Peyer's patch (tissue), 4 donors: ENCODE results near the gene SNRK. TPM values are rescaled to one million over a fixed set of nuclear protein-coding genes. Genes with fewer than 3 reads are reported as not detected.

Experiments used
- DNase-seq, 3 donors: peaks; one replicate each; pipeline ENCODE4 v3.0.0-alpha.2; 2017 to 2019
- H3K27ac ChIP-seq, 4 donors: fragments of 200-600 bp; sonication (generic); one replicate each; pipeline ENCODE4 v1.5.1; 2016 to 2019
- H3K27me3 ChIP-seq, 2 donors: fragments of 200-600 bp; sonication (generic); one replicate each; pipeline ENCODE4 v1.5.1; 2019
- H3K36me3 ChIP-seq, 3 donors: fragments of 200-600 bp; sonication (generic); one replicate each; pipeline ENCODE4 v1.5.1; 2016 to 2019
- H3K4me1 ChIP-seq, 4 donors: fragments of 200-600 bp; sonication (generic); one replicate each; pipeline ENCODE4 v1.5.1; 2016 to 2019
- H3K4me3 ChIP-seq, 4 donors: fragments of 200-600 bp; sonication (generic); 1 replicate in 3 of 4; 2 replicates in 1 of 4; pipeline ENCODE4 v1.5.1; 2016 to 2019; ENCODE audit warnings: mild to moderate bottlenecking in 1 of 4
- H3K9me3 ChIP-seq, 4 donors: fragments of 200-600 bp; sonication (generic); one replicate each; pipeline ENCODE4 v1.5.1; 2016 to 2019; ENCODE audit warnings: mild to moderate bottlenecking in 1 of 4
- CTCF ChIP-seq, 6 experiments: fragments of 450-650 bp in 4 of 6; fragments of 200-600 bp in 2 of 6; sonication (generic) in 1 of 6; IDR thresholded peaks; one replicate each; pipeline ENCODE4 v1.5.1; 2017 to 2019; ENCODE audit warnings: antibody characterized with exemption in 6 of 6, mild to moderate bottlenecking in 3 of 6, moderate library complexity in 1 of 6
- POLR2A ChIP-seq, 2 donors: fragments of 450-650 bp; IDR thresholded peaks; one replicate each; pipeline ENCODE4 v1.5.1; 2017; ENCODE audit warnings: antibody characterized with exemption in 2 of 2, mild to moderate bottlenecking in 2 of 2, moderate library complexity in 2 of 2
- total RNA-seq, 4 donors: library from RNA; depleted of rRNA; stranded (reverse); fragments of >200 nt; gene quantifications; one replicate each; pipeline ENCODE4 v1.1.0, GENCODE V29; 2016

The SNRK gene
- total RNA-seq, 4 donors from 2014 or later, result 48.7 to 69.4 (median 56.7) TPM

- Histone ChIP-seq H3K27me3 (no peaks in the 10 kb centered on the region), H3K4me3 (no peak overlapping the region), H3K27ac (no peak overlapping the region), H3K36me3 (no peaks in the 10 kb centered on the region), H3K4me1 (no peaks in the 10 kb centered on the region), H3K9me3 (no peaks in the 10 kb centered on the region)
- no peak for DNase-seq
- TF ChIP-seq CTCF (IDR thresholded peaks at IDR 0.05), result no peak
- TF ChIP-seq POLR2A (IDR thresholded peaks at IDR 0.05), result no peak
Measured at GRCh38 chr3:43249405-43249804, 36.9 kb upstream of the SNRK start.

- Histone ChIP-seq H3K36me3 (no peaks in the 10 kb centered on the region), H3K4me3 (no peak overlapping the region), H3K27ac (no peak overlapping the region), H3K9me3 (no peaks in the 10 kb centered on the region), H3K4me1 (no peaks in the 10 kb centered on the region), H3K27me3 (no peaks in the 10 kb centered on the region)
- TF ChIP-seq CTCF (IDR thresholded peaks at IDR 0.05) (no peak), POLR2A (IDR thresholded peaks at IDR 0.05) (no peak)
- DNase-seq, result no peak
Measured at GRCh38 chr3:43253294-43253693, 33.0 kb upstream of the SNRK start.

- Histone ChIP-seq H3K27me3 (no peaks in the 10 kb centered on the region), H3K36me3 (no peaks in the 10 kb centered on the region), H3K27ac (no peak overlapping the region), H3K4me1 (no peaks in the 10 kb centered on the region), H3K9me3 (no peaks in the 10 kb centered on the region), H3K4me3 (no peak overlapping the region)
- DNase-seq, result no peak
- TF ChIP-seq CTCF (IDR thresholded peaks at IDR 0.05) (no peak), POLR2A (IDR thresholded peaks at IDR 0.05) (no peak)
Measured at GRCh38 chr3:43254125-43254524, 32.2 kb upstream of the SNRK start.

- TF ChIP-seq POLR2A (IDR thresholded peaks at IDR 0.05), result no peak
- no peak for TF ChIP-seq CTCF (IDR thresholded peaks at IDR 0.05)
- no peaks in the 10 kb centered on the region for H3K4me1 ChIP-seq
- DNase-seq, result no peak
- H3K4me3 ChIP-seq, result no peak overlapping the region
- H3K27me3 ChIP-seq, result no peaks in the 10 kb centered on the region
- H3K9me3 ChIP-seq, result no peaks in the 10 kb centered on the region
- H3K36me3 ChIP-seq, result no peaks in the 10 kb centered on the region
- H3K27ac ChIP-seq, result no peak overlapping the region
Measured at GRCh38 chr3:43255662-43256061, 30.7 kb upstream of the SNRK start.

- no peak overlapping the region for H3K4me3 ChIP-seq
- H3K4me1 ChIP-seq, result no peaks in the 10 kb centered on the region
- no peak for TF ChIP-seq POLR2A (IDR thresholded peaks at IDR 0.05)
- no peak for TF ChIP-seq CTCF (IDR thresholded peaks at IDR 0.05)
- no peak for DNase-seq
- no peak overlapping the region for H3K27ac ChIP-seq
- H3K9me3 ChIP-seq, result no peaks in the 10 kb centered on the region
- H3K36me3 ChIP-seq, result no peaks in the 10 kb centered on the region
- H3K27me3 ChIP-seq, result no peaks in the 10 kb centered on the region
Measured at GRCh38 chr3:43256714-43257461, 29.5 kb upstream of the SNRK start.
